Activated CD8-positive, alpha-beta T cell treated with anti-CD3 and anti-CD28 coated beads for 36 hours (primary cell): ENCODE data around the gene HNF1A. TPM values are rescaled to one million over a fixed set of nuclear protein-coding genes. Genes with fewer than 3 reads are reported as not detected.

Experiments used
- ATAC-seq: fragments of 200-7000 bp; cut with Tn5 transposase; one replicate; pipeline ENCODE4 v1.10.0; 2021; ENCODE audit warnings: mild to moderate bottlenecking, moderate library complexity
- CTCF ChIA-PET: fragments of 350-600 bp; sonication (Branson Sonifier 250); formaldehyde crosslinking; loops from one replicate; lab custom pipeline; 2021; ENCODE audit warnings: antibody characterized with exemption; lab: Charles Lee
- POLR2A ChIA-PET: fragments of 350-600 bp; sonication (Branson Sonifier 250); formaldehyde crosslinking; loops from one replicate; lab custom pipeline; 2021; ENCODE audit warnings: antibody characterized with exemption; lab: Charles Lee
- DNase-seq: peaks from one replicate; pipeline ENCODE4 v3.0.0-alpha.2; 2020
- H3K27ac Mint-ChIP-seq: one replicate; pipeline ENCODE4 v1.8.0; 2021; ENCODE audit warnings: mild to moderate bottlenecking, mixed read lengths
- H3K27me3 Mint-ChIP-seq: one replicate; pipeline ENCODE4 v1.8.0; 2021; ENCODE audit warnings: mixed read lengths
- H3K36me3 Mint-ChIP-seq: one replicate; pipeline ENCODE4 v1.8.0; 2021; ENCODE audit warnings: low read depth, mixed read lengths
- H3K4me1 Mint-ChIP-seq: one replicate; pipeline ENCODE4 v1.8.0; 2021; ENCODE audit warnings: low read depth, mixed read lengths
- H3K4me3 Mint-ChIP-seq: one replicate; pipeline ENCODE4 v1.8.0; 2021; ENCODE audit warnings: mild to moderate bottlenecking, moderate library complexity, mixed read lengths
- H3K9me3 Mint-ChIP-seq: one replicate; pipeline ENCODE4 v1.8.0; 2021; ENCODE audit warnings: mixed read lengths
- intact Hi-C: fragments of 100-400 bp; cut with micrococcal nuclease; formaldehyde crosslinking; loops from one replicate; pipeline ENCODE4 v1.10.0; 2022
- total RNA-seq, 2 experiments: library from RNA; stranded (reverse); gene quantifications; one replicate each; pipeline ENCODE4 v1.2.3, GENCODE V29; 2021
- TF ChIP-seq, protein P1 (sequence below): fragments of 200-600 bp; IDR thresholded peaks from one replicate; pipeline ENCODE4 v1.8.0; 2022; ENCODE audit warnings: antibody characterized with exemption, mild to moderate bottlenecking

HNF1A gene
- total RNA-seq, 2 experiments from 2014 or later: not detected

DNA sequence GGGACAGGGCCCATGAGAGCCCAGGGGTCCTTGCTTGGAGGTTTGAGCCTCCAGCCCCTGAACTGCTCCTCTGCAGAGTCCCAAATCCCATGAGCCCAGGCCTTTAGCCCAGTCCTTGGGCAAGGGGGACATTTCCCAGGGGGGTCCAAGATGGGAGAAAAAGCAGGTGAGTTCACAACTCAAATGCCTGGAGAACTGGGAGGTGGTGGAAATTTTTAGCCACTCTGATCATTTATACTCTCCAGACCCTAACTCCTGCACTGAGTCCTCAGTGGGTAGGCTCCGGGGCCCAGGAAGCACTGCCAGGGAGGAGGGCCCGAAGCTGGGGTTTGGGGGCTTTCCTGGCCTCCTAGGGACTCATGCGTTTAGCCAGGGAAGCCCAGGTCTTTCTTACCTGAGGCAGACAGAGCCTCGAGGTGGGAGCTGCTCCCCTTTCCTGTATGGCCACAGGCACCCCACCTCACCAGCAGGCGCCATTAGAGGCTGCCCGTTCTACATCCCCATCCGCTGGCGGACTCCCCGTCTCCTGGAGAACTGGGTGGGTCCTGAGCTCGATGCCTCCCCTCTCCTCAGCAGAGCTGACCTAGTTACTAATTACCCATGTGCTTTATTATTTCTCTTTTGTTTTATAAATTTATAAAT, 998 bp downstream of the HNF1A start:
- ATAC-seq: no peak

GRCh38 chr12:120979862-120980696, 1.7 kb downstream of the HNF1A start:
- no peak overlapping the region for H3K4me3 Mint-ChIP-seq
- no peaks in the 10 kb centered on the region for H3K27me3 Mint-ChIP-seq
- H3K4me1 Mint-ChIP-seq: no peaks in the 10 kb centered on the region
- no peak for ATAC-seq
- TF ChIP-seq, protein P1, sequence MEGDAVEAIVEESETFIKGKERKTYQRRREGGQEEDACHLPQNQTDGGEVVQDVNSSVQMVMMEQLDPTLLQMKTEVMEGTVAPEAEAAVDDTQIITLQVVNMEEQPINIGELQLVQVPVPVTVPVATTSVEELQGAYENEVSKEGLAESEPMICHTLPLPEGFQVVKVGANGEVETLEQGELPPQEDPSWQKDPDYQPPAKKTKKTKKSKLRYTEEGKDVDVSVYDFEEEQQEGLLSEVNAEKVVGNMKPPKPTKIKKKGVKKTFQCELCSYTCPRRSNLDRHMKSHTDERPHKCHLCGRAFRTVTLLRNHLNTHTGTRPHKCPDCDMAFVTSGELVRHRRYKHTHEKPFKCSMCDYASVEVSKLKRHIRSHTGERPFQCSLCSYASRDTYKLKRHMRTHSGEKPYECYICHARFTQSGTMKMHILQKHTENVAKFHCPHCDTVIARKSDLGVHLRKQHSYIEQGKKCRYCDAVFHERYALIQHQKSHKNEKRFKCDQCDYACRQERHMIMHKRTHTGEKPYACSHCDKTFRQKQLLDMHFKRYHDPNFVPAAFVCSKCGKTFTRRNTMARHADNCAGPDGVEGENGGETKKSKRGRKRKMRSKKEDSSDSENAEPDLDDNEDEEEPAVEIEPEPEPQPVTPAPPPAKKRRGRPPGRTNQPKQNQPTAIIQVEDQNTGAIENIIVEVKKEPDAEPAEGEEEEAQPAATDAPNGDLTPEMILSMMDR: no peak
- no peaks in the 10 kb centered on the region for H3K9me3 Mint-ChIP-seq
- no peak for DNase-seq
- no peaks in the 10 kb centered on the region for H3K36me3 Mint-ChIP-seq
- H3K27ac Mint-ChIP-seq: no peak overlapping the region
- intact Hi-C loops: no loop called here
- ChIA-PET CTCF (interaction anchor here (0.5 to 1.5 kb wide), 3 partner anchors 9 to 654 kb away, joined by 4 to 7 read pairs (median 5); no protein-coding TSS in a partner anchor), POLR2A (interaction anchor here (0.9 kb wide), 1 partner anchor 89 kb away, joined by 3 read pairs; no protein-coding TSS in a partner anchor)

More for the DNA sequence above, 998 bp downstream of the HNF1A start:
- Mint-ChIP-seq H3K9me3 (no peaks in the 10 kb centered on the region), H3K36me3 (no peaks in the 10 kb centered on the region), H3K4me3 (no peak overlapping the region), H3K27me3 (no peaks in the 10 kb centered on the region), H3K27ac (no peak overlapping the region), H3K4me1 (no peaks in the 10 kb centered on the region)
- intact Hi-C loops: no loop called here
- TF ChIP-seq, protein P1: no peak
- ChIA-PET CTCF (interaction anchor here (1.5 kb wide), 1 partner anchor 8 kb away, joined by 7 read pairs; no protein-coding TSS in a partner anchor), POLR2A (interaction anchor here (0.7 to 0.9 kb wide), 2 partner anchors 74 to 88 kb away, joined by 3 read pairs; no protein-coding TSS in a partner anchor)
- DNase-seq: no peak

DNA sequence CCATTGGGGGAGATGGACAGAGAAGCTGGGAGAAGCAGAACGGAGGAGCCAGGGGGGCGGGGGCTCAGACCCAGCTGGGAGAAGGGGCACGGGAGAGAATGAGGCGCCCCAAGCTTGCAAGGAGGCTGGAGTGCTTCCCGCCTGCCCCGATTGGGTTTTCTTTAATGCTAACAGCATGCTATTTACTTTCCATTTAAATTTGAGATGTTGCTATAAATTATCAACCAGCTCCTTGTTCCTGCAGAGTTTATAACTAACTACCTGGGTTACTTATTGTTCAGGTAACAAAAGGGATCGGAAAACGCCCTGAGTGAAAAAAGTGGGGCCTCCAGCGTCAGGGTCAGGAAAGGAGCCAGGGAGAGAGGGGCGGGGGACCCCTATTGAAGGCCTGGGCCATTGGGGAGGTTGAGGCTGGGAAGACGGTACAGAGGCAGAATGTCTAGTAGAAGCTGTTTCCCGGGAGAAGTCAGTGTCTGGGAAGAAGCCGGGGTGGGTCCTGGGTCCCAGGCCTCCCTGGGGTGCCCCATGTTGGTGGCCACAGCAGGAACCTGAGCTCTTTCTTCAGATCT, 2.5 kb downstream of the HNF1A start:
- Mint-ChIP-seq H3K36me3 (no peaks in the 10 kb centered on the region), H3K27ac (no peak overlapping the region), H3K4me3 (no peak overlapping the region), H3K4me1 (no peaks in the 10 kb centered on the region), H3K27me3 (no peaks in the 10 kb centered on the region), H3K9me3 (no peaks in the 10 kb centered on the region)
- DNase-seq (no peak), ATAC-seq (no peak)
- intact Hi-C loops: no loop called here
- ChIA-PET POLR2A (no interaction called here), CTCF (interaction anchor here (0.5 to 3.9 kb wide), 5 partner anchors 8 to 654 kb away, joined by 3 to 24 read pairs (median 5); no protein-coding TSS in a partner anchor)
- TF ChIP-seq, protein P1: no peak

- POLR2A ChIA-PET: no interaction called here
- intact Hi-C loops: no loop called here
- H3K27ac Mint-ChIP-seq: no peak overlapping the region
- no peak for DNase-seq
- TF ChIP-seq, protein P1: no peak
- no peaks in the 10 kb centered on the region for H3K9me3 Mint-ChIP-seq
- H3K4me3 Mint-ChIP-seq: no peak overlapping the region
- H3K27me3 Mint-ChIP-seq: no peaks in the 10 kb centered on the region
- ATAC-seq: no peak
- H3K4me1 Mint-ChIP-seq: no peaks in the 10 kb centered on the region
- no peaks in the 10 kb centered on the region for H3K36me3 Mint-ChIP-seq
- CTCF ChIA-PET: interaction anchor here (1.0 to 3.9 kb wide), 2 partner anchors 9 to 332 kb away, joined by 3 to 24 read pairs; no protein-coding TSS in a partner anchor
These were observed 3.1 kb downstream of the HNF1A start for GRCh38 chr12:120981407-120981941.
